IPS DF 6.9 (cell line): ENCODE data around the gene FAP.

ENCODE experiments used
- DNase-seq: peaks from one replicate; pipeline ENCODE4 v3.0.0-alpha.2; 2013; ENCODE audit warnings: low read depth, low spot score
- H3K27ac ChIP-seq: one replicate; pipeline ENCODE4 v1.5.1; 2013; ENCODE audit warnings: low read length, control low read depth
- H3K27me3 ChIP-seq: 2 replicates; pipeline ENCODE4 v1.6.1; 2013; ENCODE audit warnings: mild to moderate bottlenecking, low read length; ENCODE audit not compliant: control insufficient read depth, insufficient read depth
- H3K36me3 ChIP-seq: 2 replicates; pipeline ENCODE4 v1.6.1; 2013; ENCODE audit warnings: low read length; ENCODE audit not compliant: control insufficient read depth, insufficient read depth
- H3K4me1 ChIP-seq: 2 replicates; pipeline ENCODE4 v1.6.1; 2013; ENCODE audit warnings: low read length; ENCODE audit not compliant: control insufficient read depth, insufficient read depth
- H3K4me3 ChIP-seq: 2 replicates; pipeline ENCODE4 v1.5.1; 2013; ENCODE audit warnings: mild to moderate bottlenecking, low read length
- H3K9me3 ChIP-seq: 2 replicates; pipeline ENCODE4 v1.6.1; 2013; ENCODE audit warnings: low read length, inconsistent platforms; ENCODE audit not compliant: control insufficient read depth, insufficient read depth
- WGBS: extraction: QIAGEN DNeasy Blood & Tissue Kit; methylation state at CpG from one replicate; pipeline ENCODE4 v1.1.7; 2013; ENCODE audit warnings: mixed read lengths, missing lambda C conversion rate; ENCODE audit not compliant: insufficient read length, insufficient coverage; 5-methylcytosine and 5-hydroxymethylcytosine counted together

Gene FAP

DNA sequence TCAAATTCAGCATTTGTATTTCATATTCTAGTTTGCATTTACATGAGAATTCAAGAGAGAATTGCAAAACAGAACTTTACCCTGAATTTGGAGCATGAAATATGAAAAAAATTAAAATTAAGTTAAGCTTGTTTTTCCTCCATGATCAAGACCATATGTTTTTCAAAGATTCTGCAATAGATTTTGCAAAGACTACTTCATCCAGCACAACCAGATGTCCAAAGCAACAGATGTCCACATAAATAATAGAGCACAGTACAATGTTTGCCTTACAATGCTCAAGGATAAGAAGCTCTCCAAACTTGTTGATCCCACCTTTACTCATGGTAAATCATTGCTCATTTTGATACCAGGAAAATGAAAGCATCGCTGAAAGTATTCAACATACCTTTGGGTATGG, 25.6 kb downstream of the FAP start:
- Histone ChIP-seq H3K36me3 (no peaks in the 10 kb centered on the region), H3K27ac (no peak overlapping the region), H3K27me3 (no peaks in the 10 kb centered on the region), H3K4me1 (no peaks in the 10 kb centered on the region), H3K4me3 (no peak overlapping the region), H3K9me3 (no peaks in the 10 kb centered on the region)
- no peak for DNase-seq
- no CpG with 5 or more reads among the region's 1 CpG for WGBS

DNA sequence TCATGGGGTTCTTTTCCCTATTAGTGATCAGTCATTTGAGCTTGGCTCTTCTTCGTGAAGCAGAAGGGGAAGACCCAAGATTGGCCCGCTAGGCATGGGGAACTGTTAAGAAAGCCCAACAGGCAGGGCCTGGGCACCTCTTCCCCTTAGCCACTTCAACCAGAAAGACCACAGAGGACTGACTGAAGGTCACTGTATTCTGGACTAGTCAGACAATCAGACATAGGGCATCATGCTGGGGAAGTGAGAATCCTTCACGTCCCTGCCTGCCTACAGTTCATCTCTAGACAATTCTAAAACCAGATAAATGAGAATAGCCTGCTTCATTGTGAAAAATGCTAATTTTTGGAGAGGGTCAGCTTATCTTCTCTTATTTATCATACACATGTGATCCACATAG, 28.1 kb downstream of the FAP start:
- no peak overlapping the region for H3K27ac ChIP-seq
- H3K4me1 ChIP-seq, result no peaks in the 10 kb centered on the region
- H3K27me3 ChIP-seq, result no peaks in the 10 kb centered on the region
- H3K9me3 ChIP-seq, result no peaks in the 10 kb centered on the region
- no peaks in the 10 kb centered on the region for H3K36me3 ChIP-seq
- no peak for DNase-seq
- no CpG with 5 or more reads among the region's 3 CpGs for WGBS
- no peak overlapping the region for H3K4me3 ChIP-seq

DNA sequence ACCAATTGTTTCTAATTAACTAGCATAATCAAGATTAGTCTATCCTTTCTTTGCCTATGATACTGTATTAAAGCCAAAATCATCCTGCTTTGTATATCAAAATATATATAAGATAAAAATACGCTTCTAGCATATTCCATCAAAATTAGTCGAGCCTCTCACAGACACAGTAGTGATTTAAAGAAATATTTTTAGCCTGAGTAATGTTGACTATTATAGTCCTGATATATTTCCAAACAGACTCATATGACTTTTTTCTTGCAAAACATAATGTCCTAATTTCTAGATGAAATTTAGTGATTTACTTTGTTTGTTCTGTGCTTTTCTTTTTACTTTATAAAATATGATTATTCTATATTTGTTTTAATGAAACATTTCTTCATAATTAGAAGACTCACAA, 30.9 kb downstream of the FAP start:
- Histone ChIP-seq H3K27me3 (no peaks in the 10 kb centered on the region), H3K4me3 (no peak overlapping the region), H3K9me3 (no peaks in the 10 kb centered on the region), H3K4me1 (no peaks in the 10 kb centered on the region), H3K36me3 (no peaks in the 10 kb centered on the region), H3K27ac (no peak overlapping the region)
- no CpG with 5 or more reads among the region's 2 CpGs for WGBS
- DNase-seq, result no peak

DNA sequence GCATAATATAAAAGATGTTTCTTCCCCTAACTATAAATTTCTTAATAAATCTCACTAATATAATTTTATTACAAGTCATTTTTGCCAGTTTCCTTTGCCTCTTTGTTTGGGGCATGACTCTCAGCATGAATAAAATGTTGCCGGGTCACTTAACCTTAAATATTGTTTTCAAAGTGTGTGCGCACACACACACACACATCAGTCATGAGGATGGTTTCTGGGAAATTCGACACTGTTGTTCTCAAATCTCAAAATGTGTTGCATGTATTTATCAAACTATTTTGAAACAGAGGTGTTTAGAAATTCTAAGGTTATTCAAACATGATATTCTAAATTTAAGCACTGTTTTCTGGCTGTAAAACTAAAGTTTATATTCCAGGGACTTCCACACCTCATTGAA, 31.5 kb downstream of the FAP start:
- WGBS, result no CpG with 5 or more reads among the region's 3 CpGs
- no peak overlapping the region for H3K4me3 ChIP-seq
- no peak overlapping the region for H3K27ac ChIP-seq
- no peaks in the 10 kb centered on the region for H3K4me1 ChIP-seq
- no peak for DNase-seq
- H3K9me3 ChIP-seq, result no peaks in the 10 kb centered on the region
- H3K27me3 ChIP-seq, result no peaks in the 10 kb centered on the region
- H3K36me3 ChIP-seq, result no peaks in the 10 kb centered on the region

DNA sequence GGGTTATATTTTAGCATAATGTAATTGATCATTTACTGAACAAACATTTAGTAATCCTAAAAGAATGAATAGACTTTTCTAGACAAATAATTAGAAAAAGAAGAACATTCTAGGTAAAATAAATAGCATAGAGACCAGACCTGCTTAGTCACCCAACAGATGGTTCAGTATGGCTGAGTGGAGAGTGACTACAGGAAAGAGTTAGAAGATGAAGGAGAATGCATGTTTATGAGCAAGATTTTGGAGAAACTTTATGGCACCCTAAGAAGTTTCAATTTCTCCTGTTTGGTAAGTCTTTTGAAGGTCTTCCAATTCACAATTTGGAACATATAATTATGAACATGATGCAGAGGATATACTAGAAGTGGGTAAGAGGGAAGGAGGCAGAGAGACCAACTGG, 32.9 kb downstream of the FAP start:
- no peak overlapping the region for H3K27ac ChIP-seq
- H3K4me1 ChIP-seq, result no peaks in the 10 kb centered on the region
- no peaks in the 10 kb centered on the region for H3K9me3 ChIP-seq
- H3K27me3 ChIP-seq, result no peaks in the 10 kb centered on the region
- H3K36me3 ChIP-seq, result no peaks in the 10 kb centered on the region
- H3K4me3 ChIP-seq, result no peak overlapping the region
- no peak for DNase-seq

DNA sequence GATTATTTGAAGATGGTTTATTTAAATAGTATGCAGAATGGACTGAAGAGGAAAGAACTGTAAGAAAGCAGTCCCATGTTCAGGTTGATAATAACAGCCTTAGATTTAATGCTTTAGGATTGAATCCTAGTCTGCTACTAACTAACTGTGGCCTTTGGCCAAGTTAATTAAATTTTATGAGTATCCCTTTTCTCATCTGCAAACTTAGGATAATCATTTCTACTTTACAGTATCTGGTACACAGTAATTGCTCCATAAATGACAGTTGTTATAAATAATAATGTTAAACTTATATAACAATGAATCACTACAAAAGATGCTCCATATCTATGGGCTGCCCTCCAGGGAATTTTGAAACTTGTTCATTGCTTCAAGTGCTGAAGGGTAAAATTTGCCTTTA, 41.0 kb downstream of the FAP start:
- DNase-seq, result no peak
- Histone ChIP-seq H3K4me1 (no peaks in the 10 kb centered on the region), H3K4me3 (no peak overlapping the region), H3K27ac (no peak overlapping the region), H3K9me3 (no peaks in the 10 kb centered on the region), H3K27me3 (no peaks in the 10 kb centered on the region), H3K36me3 (no peaks in the 10 kb centered on the region)

DNA sequence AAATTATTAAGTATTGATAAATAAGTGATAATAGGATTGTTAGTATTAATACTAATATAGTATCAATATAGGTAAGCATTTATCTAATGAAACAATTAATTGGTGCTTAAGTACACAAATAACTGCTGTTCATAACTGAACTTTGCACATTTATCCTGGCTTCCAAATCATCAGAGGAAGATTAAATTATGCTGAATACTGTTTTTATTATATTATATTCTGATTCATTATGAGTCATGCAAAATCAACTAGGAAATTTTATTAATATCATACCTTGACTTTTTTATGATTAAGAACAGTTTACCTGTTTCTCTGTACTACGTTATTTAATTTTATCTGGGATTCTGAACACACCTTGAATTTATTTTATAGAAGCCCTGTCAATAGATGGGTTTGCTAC, 42.6 kb downstream of the FAP start:
- DNase-seq, result no peak
- no CpG with 5 or more reads among the region's 1 CpG for WGBS
- no peaks in the 10 kb centered on the region for H3K4me1 ChIP-seq
- no peaks in the 10 kb centered on the region for H3K36me3 ChIP-seq
- no peaks in the 10 kb centered on the region for H3K27me3 ChIP-seq
- no peak overlapping the region for H3K4me3 ChIP-seq
- H3K27ac ChIP-seq, result no peak overlapping the region
- H3K9me3 ChIP-seq, result no peaks in the 10 kb centered on the region

DNA sequence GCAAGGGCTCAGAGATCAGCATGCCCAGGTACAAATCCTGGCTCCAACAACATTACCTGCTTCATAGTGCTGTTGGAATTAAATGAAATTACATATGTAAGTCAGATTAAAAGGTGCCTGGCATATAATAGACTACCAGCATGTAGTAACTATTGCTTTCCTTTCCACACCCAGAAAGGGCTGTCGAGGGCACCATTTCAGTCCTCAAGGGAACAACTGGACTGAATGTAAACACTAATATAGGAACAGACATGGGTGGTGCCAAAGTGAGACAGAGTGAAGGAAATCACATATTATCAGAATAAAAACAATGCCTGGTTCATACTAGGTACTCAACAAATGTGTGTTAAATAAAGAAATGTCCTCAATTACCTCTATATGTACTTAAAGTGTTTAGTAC, 43.3 kb downstream of the FAP start:
- H3K27ac ChIP-seq, result no peak overlapping the region
- no peaks in the 10 kb centered on the region for H3K4me1 ChIP-seq
- no peaks in the 10 kb centered on the region for H3K27me3 ChIP-seq
- no peaks in the 10 kb centered on the region for H3K9me3 ChIP-seq
- no peaks in the 10 kb centered on the region for H3K36me3 ChIP-seq
- no CpG with 5 or more reads among the region's 1 CpG for WGBS
- no peak for DNase-seq
- H3K4me3 ChIP-seq, result no peak overlapping the region

DNA sequence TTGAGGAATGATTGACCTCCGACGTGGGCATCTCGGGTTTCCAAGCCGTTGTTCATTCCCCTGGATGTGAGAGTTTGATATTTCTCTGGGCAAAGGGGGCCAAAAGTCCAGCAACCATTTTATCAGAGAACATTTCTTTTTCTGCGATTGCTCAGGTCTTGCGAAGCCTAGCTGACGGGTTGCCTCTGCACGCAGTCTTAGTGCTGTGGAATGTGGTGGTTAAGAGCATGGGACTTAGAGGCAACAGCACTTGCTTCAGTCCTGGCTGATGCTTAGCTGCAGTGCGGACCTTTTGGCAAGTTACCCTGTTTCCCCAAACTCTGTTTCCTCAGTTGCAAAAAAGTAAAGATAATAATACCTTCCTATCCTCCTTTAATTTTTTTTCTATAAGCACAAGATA, 45.0 kb downstream of the FAP start:
- H3K27ac ChIP-seq, result no peak overlapping the region
- no peak overlapping the region for H3K4me3 ChIP-seq
- no peaks in the 10 kb centered on the region for H3K9me3 ChIP-seq
- DNase-seq, result no peak
- H3K27me3 ChIP-seq, result no peaks in the 10 kb centered on the region
- H3K4me1 ChIP-seq, result no peaks in the 10 kb centered on the region
- H3K36me3 ChIP-seq, result no peaks in the 10 kb centered on the region
- no CpG with 5 or more reads among the region's 9 CpGs for WGBS

DNA sequence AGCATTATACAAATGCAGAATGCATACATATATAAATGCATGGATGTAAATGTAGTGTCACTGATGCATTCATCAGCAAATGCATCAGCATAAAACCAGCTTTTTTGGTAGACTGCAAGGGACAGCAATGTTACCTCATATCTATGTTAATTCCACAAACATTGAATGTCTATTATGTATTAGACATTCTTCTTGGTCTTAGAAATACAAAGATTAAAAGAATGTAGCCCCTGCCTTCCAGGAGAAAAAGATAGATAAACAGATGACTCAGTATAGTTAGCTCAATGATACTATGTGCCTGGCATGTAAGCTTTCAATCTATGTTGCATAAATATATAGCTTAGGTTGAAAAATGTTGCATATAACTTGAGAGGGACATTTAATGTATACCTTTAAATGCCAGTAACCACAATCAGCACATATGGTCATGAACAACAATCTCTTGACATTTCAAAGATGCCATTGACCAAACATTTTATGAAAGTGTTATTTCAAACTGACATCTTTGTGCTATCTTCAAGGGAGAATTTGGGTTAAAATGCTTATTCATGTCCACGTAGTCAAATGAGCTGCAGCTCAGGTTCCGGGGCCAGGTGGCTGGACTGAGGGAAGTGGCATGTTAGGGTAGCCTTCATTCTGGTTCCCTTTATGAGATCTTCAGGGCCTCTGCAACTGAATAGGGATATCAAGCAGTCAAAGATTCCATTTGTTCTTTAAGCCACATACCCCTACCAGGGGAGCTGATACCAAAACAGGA, 46.0 kb downstream of the FAP start:
- H3K4me1 ChIP-seq, result no peaks in the 10 kb centered on the region
- no peaks in the 10 kb centered on the region for H3K9me3 ChIP-seq
- H3K36me3 ChIP-seq, result no peaks in the 10 kb centered on the region
- no peak overlapping the region for H3K27ac ChIP-seq
- DNase-seq, result no peak
- no peaks in the 10 kb centered on the region for H3K27me3 ChIP-seq
- WGBS, result no CpG with 5 or more reads among the region's 2 CpGs
- no peak overlapping the region for H3K4me3 ChIP-seq

DNA sequence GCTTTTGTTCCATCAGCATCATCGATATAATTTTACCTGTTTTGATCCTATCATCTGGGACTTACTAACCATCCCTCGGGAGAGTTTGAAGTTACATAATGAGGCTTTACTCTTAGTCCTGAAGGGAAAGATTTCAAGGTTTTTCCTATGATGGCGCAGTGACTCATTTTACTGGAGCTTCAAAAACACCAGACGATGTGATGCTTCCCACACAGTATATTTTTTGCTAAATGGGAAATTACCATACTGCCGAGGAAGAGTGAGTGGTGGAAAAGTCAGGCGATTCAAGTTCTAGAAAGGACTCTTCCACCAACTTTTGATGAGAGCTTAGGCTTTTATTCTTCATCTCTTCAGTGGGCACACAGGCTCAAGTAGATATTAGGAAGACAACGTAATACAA, 46.6 kb downstream of the FAP start:
- H3K4me1 ChIP-seq, result no peaks in the 10 kb centered on the region
- H3K9me3 ChIP-seq, result no peaks in the 10 kb centered on the region
- no peaks in the 10 kb centered on the region for H3K36me3 ChIP-seq
- H3K4me3 ChIP-seq, result no peak overlapping the region
- no peak overlapping the region for H3K27ac ChIP-seq
- WGBS, result no CpG with 5 or more reads among the region's 7 CpGs
- H3K27me3 ChIP-seq, result no peaks in the 10 kb centered on the region
- DNase-seq, result no peak
